ENCODE results near the gene CDC25A.

Gene CDC25A

DNA sequence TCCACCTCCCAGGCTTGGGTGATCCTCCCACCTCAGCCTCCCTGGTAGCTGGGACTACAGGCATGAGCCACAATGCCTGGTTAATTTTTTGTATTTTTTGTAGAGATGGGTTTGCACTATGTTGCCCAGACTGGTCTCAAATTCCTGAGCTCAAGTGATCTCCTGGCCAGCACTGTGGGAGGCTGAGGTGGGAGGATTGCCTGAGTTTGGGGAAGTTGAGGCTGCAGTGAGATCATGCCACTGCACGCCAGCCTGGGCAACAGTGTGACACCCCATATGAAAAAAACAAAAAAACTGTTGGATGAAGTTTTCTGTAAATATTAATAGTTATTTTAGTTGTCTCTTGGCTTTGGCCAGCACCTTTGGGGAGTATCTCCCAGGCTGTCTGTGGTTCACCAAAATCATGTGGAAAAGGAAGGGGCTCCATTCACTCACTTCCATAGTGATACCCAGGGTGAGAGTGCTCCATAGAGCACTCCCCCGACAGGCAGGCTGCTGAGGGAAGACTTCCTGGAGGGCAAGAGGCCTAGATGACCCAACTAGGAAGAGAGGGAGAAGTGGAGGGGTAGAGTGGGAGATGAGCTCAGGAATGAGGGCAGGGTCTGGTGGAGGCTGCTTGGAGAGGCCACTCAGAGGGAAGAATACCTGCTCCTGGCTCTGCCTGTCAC is 47.1 kb downstream of the CDC25A start:
- no peak for DNase-seq

DNA sequence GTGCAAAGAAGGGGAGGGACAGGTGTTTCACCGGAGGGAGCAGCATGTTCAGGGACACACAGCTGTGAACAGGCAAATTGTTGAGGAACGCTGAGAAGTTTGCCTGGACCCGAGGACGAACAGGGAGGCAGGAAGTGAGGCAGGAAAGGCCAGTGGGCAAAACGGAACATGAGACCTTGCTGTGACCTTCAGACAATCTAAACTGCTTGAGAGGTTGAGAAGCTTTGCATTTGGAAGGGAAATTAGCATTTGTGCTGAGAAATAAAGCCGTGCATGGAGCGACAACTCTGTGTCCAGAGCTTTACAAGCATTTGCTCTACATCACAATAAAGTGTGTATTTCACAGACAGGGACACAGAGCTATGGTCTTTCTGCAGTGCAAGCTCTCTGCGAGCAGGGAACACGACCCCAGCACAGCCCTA is 47.9 kb downstream of the CDC25A start:
- no peak for DNase-seq

DNA sequence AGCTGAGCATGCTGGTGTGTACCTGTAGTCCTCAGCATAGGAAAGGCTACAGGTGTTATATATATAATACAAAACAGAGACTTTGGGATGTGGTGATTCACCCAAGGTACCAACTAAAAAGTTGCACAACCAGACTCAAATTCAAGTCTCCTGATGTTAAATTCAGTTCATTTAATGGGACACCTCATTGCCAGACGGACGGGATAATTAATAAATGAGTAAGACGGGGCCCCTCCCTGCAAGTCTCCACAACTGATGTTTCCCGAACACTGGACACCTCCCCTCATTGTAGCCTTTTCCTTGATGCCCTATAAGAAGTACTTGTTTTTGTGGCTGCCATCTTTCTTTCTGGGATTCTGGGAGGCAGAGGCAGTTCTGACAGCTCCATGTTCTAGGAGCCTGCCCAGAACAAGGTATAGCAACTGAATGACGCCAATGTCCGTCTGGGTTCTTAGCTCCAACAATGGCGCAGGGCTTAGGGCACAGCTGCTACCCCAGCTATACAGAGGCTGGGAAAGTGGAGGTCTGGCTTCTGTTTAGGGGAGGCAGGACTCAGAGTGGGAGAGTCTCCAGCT is 50.7 kb downstream of the CDC25A start:
- no peak for DNase-seq

DNA sequence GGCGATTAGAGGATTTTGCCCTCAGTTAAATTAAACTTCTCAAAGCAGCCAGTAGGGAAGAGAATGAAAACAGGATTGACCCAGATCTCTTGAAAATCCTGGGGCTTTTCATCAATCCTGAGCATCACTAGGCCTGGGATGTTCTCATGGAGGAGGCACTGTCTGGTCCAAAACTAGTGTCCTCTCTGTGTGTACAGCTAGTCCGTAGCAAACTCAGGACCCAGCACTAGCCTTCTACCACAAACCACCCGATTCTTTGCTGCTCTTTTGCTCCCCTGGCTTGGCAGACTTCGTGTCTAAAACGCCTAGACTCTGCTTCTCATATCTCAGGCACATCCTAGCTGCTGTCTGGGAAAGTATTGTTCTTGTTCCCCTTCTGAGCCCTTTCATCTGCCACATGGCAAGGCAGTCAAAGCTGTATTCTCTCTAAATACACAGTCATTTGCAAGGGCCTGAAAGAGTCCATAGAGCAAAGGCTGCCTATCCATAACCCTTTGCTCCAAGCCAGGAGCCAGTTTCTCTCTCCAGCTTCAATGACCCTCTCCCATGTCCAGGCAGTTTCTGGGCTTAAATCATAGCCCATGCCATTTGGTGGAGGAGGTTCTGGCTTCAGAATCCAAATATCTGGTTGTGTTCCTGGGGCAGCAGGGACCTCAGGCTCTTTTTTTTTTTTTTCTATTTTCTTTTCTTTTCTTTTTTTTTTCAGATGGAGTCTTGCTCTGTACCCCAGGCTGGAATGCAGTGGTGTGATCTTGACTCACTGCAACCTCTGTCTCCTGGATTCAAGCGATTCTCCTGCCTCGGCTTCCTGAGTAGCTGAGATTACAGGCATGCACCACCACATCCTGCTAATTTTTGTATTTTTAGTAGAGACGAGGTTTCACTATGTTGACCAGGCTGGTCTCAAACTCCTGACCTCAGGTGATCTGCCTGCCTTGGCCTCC is 52.4 kb downstream of the CDC25A start:
- DNase-seq: no peak

- DNase-seq: no peak
Observed at GRCh38 chr3:48130321-48130904, 57.8 kb downstream of the CDC25A start.

DNA sequence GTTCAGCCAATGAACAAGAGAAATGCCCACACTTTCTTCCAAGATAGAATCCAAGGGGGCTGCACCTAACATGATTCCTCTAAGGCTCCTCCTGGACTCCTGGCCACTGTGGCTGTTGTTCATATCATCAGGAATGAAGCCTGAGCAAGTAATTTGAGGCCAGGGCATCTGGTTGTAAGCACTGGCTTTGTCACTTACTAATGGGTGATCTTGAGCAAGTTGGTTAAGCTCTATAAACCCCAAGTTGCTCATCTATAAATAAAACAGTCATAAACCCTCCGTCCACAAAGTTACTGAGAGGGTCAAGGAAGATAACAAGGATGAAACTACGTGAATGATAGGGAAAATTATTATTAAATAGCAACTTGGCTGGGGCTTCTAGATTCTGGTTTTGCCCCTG is 58.3 kb downstream of the CDC25A start:
- no peak for DNase-seq

GRCh38 chr3:48128774-48129173 is 59.4 kb downstream of the CDC25A start:
- DNase-seq: no peak

GRCh38 chr3:48125886-48126622 is 62.2 kb downstream of the CDC25A start:
- DNase-seq: no peak

- DNase-seq: no peak
Observed at GRCh38 chr3:48125013-48125705, 63.1 kb downstream of the CDC25A start.

DNA sequence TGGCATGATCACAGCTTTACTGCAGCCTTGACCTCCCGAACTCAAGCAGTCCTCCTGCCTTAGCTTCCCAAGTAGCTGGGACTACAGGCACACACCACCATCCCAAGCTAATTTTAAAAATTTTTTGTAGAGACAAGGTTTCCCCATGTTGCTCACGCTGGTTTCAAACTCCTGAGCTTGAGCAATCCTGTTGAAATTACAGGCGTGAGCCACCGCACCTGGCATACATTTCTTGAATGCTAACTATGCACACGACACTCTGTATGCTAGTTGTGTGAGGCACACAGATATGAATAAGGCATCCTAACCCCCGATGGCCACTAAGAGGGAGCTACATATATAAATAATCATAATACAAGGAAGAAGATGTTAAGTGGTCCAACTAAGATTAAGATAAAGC is 64.9 kb downstream of the CDC25A start:
- no peak for DNase-seq

GRCh38 chr3:48122504-48122903 is 65.7 kb downstream of the CDC25A start:
- DNase-seq: no peak

DNA sequence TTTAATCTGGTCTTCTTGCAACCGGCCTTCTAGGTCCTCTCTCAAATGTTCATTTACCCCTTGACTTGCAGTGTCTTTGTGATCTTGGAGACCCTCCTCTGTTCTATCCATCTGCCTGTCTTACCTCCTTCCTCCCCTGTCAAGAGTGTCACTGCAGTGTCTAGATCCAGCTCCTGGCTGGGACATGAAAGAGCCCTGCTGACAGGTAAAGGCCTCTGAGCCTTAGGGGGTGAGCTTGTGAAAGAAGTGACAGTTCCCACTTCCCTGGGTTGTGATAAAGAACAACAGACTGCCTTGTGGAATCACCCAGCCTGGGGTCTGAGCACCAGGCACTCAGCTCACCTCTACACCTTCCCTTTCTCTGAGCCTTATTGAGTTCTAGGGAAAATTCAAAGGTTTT is 68.0 kb downstream of the CDC25A start:
- DNase-seq: no peak

DNA sequence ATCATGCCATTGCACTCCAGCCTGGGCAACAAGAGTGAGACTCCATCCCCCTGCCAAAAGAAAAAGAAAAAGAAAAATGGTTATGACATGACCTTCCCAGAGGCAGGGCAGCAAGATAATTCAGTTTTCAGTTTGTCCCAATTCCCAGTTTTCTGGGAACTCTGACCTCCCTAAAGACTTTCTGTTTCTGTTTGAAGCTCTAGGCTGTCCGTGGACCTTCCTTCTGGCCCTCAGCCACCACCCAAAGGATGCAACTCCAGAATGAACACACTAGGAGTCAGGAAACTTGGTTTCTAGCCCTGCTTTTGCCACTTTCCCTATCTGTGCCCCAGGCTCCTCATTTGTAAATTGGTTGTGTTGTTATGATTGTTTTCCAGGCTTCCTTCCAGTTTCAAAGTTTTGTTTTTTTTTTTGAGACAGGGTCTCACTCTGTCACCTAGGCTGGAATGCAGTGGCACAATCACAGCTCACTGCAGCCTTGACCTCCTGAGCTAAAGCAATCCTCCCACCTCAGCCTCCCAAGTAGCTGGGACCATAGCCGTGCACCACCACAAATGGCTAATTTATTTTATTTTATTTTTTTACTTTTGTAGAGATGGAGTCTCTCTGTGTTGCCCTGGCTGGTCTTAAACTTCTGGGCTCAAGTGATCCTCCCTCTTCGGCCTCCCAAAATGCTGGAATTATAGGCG is 68.6 kb downstream of the CDC25A start:
- DNase-seq: no peak

DNA sequence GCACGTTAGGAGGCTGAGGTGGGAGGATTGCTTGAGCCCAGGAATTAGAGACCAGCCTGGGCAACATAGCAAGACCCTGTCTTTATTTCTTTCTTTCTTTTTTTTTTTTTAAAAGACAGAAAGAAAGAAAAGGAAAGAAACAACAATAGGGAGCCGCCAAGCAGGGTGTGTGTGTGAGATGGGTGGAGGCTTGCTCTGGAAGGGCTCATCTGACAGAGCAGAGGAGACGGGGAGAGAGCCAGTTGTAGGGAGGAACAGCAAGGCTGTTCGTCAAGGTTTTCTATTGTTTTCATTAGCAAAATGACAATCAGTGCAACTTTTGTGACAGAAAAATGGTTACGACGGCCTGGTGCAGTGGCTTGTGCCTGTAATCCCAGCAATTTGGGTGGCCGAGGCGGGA is 69.3 kb downstream of the CDC25A start:
- DNase-seq: no peak

- no peak for DNase-seq
Observed at GRCh38 chr3:48118322-48118721, 69.9 kb downstream of the CDC25A start.

- DNase-seq: no peak
Observed at GRCh38 chr3:48112813-48113212, 75.4 kb downstream of the CDC25A start.

- DNase-seq: peak; percentile 9
Observed at GRCh38 chr3:48112108-48112791, 76.0 kb downstream of the CDC25A start.

GRCh38 chr3:48110463-48110862 is 77.8 kb downstream of the CDC25A start:
- DNase-seq: no peak

- no peak for DNase-seq
Observed at GRCh38 chr3:48107227-48107626, 81.0 kb downstream of the CDC25A start.

Data from CD4-positive, alpha-beta T cell treated with Interleukin-6 for 4 hours (primary cell).